Right kidney (tissue), 1 donor: Measurements from ENCODE around the gene CLDN19.
"Not testable (repeated sequence)": the region's sequence is repeated elsewhere in the genome, so short reads cannot be mapped to it uniquely, and the experiment has no call there.

Source experiments
- DNase-seq: peaks from one replicate; pipeline ENCODE4 v3.0.0-alpha.2; 2016

Gene CLDN19

GRCh38 chr1:42712808-42713207 lies 27.2 kb downstream of the CLDN19 start:
- not testable (repeated sequence) for DNase-seq

- no peak for DNase-seq
Measured at GRCh38 chr1:42703888-42704464, 36.1 kb downstream of the CLDN19 start.

DNA sequence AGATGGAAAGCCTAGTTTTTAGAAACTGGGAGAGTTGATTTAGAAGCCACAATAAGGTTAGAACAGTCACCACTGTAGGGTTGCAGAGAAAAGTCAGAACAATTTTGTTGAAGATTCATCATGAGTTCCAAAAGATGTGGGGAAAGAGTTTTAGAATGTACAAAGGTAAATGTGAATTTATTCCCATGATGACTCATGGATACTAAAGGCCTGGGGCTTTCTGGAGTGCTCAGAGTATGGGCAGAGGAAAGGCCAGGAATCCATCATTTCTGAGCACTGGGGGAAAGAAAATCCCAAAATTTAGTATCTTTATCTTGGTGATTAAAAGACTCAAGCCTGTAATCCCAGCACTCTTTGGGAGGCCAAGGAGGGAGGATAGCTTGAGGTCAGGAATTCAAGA lies 40.0 kb downstream of the CLDN19 start:
- DNase-seq, result no peak

GRCh38 chr1:42698081-42698813 lies 41.8 kb downstream of the CLDN19 start:
- no peak for DNase-seq

GRCh38 chr1:42692911-42693310 lies 47.1 kb downstream of the CLDN19 start:
- DNase-seq, result no peak

GRCh38 chr1:42692461-42692860 lies 47.6 kb downstream of the CLDN19 start:
- DNase-seq, result no peak

DNA sequence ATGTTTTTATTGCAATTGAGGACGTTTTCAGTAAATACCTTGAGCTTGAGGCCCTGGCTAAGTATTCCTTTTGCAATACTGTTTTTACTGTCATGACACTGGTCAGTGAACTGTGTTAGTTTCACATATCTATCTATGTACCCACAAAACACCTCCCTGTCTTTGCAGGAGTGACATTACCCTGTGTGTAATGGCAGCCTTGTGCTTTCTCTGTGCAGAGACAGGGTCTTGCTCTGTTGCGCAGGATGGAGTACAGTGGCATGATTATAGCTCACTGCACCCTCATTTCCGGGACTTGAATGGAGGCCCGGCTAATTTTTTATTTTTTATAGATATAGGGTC lies 48.9 kb downstream of the CLDN19 start:
- DNase-seq, result no peak

GRCh38 chr1:42690477-42691156 lies 49.4 kb downstream of the CLDN19 start:
- DNase-seq, result no peak

- no peak for DNase-seq
Measured at GRCh38 chr1:42689912-42690311, 50.1 kb downstream of the CLDN19 start.

GRCh38 chr1:42686418-42686817 lies 53.6 kb downstream of the CLDN19 start:
- DNase-seq, result no peak

DNA sequence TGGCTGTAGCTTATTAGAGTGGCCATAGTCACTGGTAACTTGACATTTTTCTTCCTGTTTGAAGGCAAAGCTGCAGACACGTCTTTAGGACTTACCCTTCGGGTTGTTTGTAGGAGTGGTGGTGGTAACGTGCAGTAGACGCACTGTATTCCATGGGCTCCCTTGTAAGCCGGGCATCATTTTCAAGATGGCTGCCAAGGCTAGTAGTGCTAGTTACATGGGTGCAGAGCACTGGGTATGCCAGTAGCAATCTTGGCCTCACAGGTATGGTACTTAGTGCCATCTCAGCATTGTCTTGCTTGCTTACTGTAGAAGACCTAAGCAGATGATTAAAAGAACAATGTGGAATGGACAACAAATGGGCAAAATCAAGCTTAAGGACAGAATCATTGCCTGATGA lies 55.9 kb downstream of the CLDN19 start:
- no peak for DNase-seq
